ENCODE data around the gene MYO1F.
A peak's percentile ranks its signal among the peaks of the same experiment; 100 is the strongest.
"Not testable (repeated sequence)": the region's sequence is repeated elsewhere in the genome, so short reads cannot be mapped to it uniquely, and the experiment has no call there.

The MYO1F gene

GRCh38 chr19:8577247-8577646 is at the start of gene MYO1F:
Gene MYO1F (minus strand): TSS chr19:8577442. CDS start chr19:8577309, 133 bp downstream.
- no peak for DNase-seq

GRCh38 chr19:8626842-8627241 is 49.6 kb upstream of the MYO1F start:
- no peak for DNase-seq

GRCh38 chr19:8622886-8623285 is 45.6 kb upstream of the MYO1F start:
- DNase-seq: not testable (repeated sequence)

GRCh38 chr19:8618751-8619150 is 41.5 kb upstream of the MYO1F start:
- no peak for DNase-seq

- DNase-seq: no peak
These were observed 40.7 kb upstream of the MYO1F start for GRCh38 chr19:8617984-8618383.

GRCh38 chr19:8617325-8617724 is 40.1 kb upstream of the MYO1F start:
- DNase-seq: not testable (repeated sequence)

- no peak for DNase-seq
These were observed 39.6 kb upstream of the MYO1F start for GRCh38 chr19:8616861-8617260.

- peak; percentile 49 for DNase-seq
These were observed 38.8 kb upstream of the MYO1F start for GRCh38 chr19:8615813-8616596.

- DNase-seq: no peak
These were observed 37.8 kb upstream of the MYO1F start for GRCh38 chr19:8615024-8615423.

- DNase-seq: no peak
These were observed 37.2 kb upstream of the MYO1F start for GRCh38 chr19:8614455-8614854.

- DNase-seq: no peak
These were observed 35.5 kb upstream of the MYO1F start for GRCh38 chr19:8612807-8613171.

GRCh38 chr19:8611877-8612806 is 34.9 kb upstream of the MYO1F start:
- DNase-seq: no peak

- DNase-seq: peak; percentile 18
These were observed 34.2 kb upstream of the MYO1F start for GRCh38 chr19:8611391-8611876.

- DNase-seq: no peak
These were observed 33.7 kb upstream of the MYO1F start for GRCh38 chr19:8610936-8611300.

GRCh38 chr19:8610041-8610935 is 33.0 kb upstream of the MYO1F start, which contains the start of gene ADAMTS10:
Gene ADAMTS10 (minus strand): TSS chr19:8610715. CDS start chr19:8605710, 5,005 bp downstream.
- DNase-seq: peak; percentile 42

GRCh38 chr19:8609279-8610040 is 32.2 kb upstream of the MYO1F start:
- DNase-seq: no peak

GRCh38 chr19:8608941-8609278 is 31.7 kb upstream of the MYO1F start:
- DNase-seq: no peak

GRCh38 chr19:8607386-8607785 is 30.1 kb upstream of the MYO1F start:
- DNase-seq: no peak

GRCh38 chr19:8605514-8605913 is 28.3 kb upstream of the MYO1F start:
- no peak for DNase-seq

GRCh38 chr19:8601796-8602195 is 24.6 kb upstream of the MYO1F start:
- no peak for DNase-seq

- no peak for DNase-seq
These were observed 23.6 kb upstream of the MYO1F start for GRCh38 chr19:8600816-8601215.

GRCh38 chr19:8600064-8600463 is 22.8 kb upstream of the MYO1F start:
- no peak for DNase-seq

All from activated gamma-delta T cell treated with Interleukin-2 at 50 U/mL for 16 hours (primary cell).